ENCODE measurements around the gene VNN1.
"Not testable (repeated sequence)": the region's sequence is repeated elsewhere in the genome, so short reads cannot be mapped to it uniquely, and the experiment has no call there.

Gene VNN1

DNA sequence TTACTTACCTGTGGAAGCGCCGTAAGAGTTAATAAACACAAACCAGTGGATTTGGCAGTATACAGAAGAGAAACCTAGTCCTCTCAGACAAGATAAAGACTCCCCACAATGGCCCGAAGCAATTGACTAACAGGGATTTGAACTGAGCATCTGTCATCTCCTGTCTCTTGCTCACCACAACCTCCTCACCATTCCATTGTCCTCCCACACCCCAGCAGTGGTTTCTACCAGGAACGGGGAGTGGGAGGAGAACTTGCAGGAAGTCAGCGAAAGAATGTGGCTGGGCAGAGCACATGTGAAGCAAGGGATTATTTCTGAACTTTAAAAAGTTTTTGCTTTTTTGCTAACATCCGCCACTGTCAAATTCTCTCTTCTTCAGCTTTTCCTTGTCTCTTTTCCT is 30.3 kb downstream of the VNN1 start:
- Histone ChIP-seq H3K9me3 (ENCODE audit: low read length) (no peaks in the 10 kb centered on the region), H3K4me3 (ENCODE audit: low read length) (no peak overlapping the region), H3K36me3 (ENCODE audit: insufficient read depth, low read length) (no peaks in the 10 kb centered on the region), H3K4me1 (ENCODE audit: insufficient read depth, low read length) (no peaks in the 10 kb centered on the region), H2AFZ (ENCODE audit: low read depth, low read length) (no peak overlapping the region), H3K27me3 (ENCODE audit: insufficient read depth, low read length) (no peaks in the 10 kb centered on the region)

DNA sequence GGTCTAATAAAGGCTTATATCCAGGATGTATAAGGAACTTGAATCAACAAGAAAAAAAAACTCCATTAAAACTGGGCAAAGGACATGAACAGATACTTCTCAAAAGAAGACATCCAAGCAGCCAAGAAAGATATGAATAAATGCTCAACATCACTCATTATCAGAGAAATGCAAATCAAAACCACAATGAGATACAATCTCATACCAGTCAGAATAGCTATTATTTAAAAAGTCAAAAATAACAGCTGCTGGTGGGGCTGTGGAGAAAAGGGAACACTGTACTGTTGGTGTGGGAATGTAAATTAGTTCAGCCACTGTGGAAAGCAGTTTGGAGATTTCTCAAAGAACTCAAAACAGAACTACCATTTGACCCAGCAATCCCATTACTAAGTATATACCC is 34.8 kb downstream of the VNN1 start:
- not testable (repeated sequence) for H3K4me3 ChIP-seq (ENCODE audit: low read length); H3K4me1 ChIP-seq (ENCODE audit: insufficient read depth, low read length); H3K27me3 ChIP-seq (ENCODE audit: insufficient read depth, low read length); H3K9me3 ChIP-seq (ENCODE audit: low read length); H3K36me3 ChIP-seq (ENCODE audit: insufficient read depth, low read length); H2AFZ ChIP-seq (ENCODE audit: low read depth, low read length)

DNA sequence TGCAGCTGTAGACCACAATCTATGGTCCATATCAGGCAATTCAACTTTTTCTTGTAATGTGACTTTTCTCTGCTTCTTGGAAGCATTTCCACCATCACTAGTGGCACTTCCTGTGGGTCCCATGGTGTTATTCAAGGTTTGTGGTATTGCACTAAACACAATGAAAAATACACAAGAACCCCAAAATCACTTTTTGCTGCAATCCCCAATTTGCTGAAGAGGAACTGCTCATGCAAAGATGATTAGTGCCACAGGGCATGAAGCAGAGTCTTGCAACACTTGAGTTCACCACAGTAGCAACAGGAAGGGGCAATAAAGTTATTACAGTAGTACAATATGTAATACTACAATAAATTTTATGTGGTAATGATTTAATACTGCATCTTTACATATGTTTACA is 38.1 kb downstream of the VNN1 start:
- no peak overlapping the region for H3K4me3 ChIP-seq (ENCODE audit: low read length)
- no peak overlapping the region for H2AFZ ChIP-seq (ENCODE audit: low read depth, low read length)
- no peaks in the 10 kb centered on the region for H3K36me3 ChIP-seq (ENCODE audit: insufficient read depth, low read length)
- no peaks in the 10 kb centered on the region for H3K4me1 ChIP-seq (ENCODE audit: insufficient read depth, low read length)
- no peaks in the 10 kb centered on the region for H3K9me3 ChIP-seq (ENCODE audit: low read length)
- H3K27me3 ChIP-seq (ENCODE audit: insufficient read depth, low read length): no peaks in the 10 kb centered on the region

DNA sequence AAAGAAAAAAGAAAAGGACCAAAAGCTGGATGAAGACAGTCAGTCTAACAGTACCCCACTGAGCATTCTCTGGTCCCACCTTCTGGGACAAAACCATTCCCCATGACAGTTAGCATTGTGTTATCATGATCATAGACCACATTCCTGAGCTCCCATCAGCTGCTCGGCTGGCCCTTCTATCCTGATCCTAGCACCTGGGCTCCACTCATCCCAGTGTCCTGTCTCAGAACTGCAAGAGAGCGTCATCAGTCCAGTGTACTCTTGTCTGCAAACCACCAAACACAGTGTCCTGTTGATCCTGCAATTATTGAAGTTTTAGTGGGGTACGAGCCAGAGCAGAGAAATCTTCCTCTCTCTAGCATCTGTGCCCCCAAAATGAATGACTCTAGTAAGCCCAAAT is 38.9 kb downstream of the VNN1 start:
- no peaks in the 10 kb centered on the region for H3K4me1 ChIP-seq (ENCODE audit: insufficient read depth, low read length)
- no peaks in the 10 kb centered on the region for H3K36me3 ChIP-seq (ENCODE audit: insufficient read depth, low read length)
- H3K9me3 ChIP-seq (ENCODE audit: low read length): no peaks in the 10 kb centered on the region
- H3K4me3 ChIP-seq (ENCODE audit: low read length): no peak overlapping the region
- H3K27me3 ChIP-seq (ENCODE audit: insufficient read depth, low read length): no peaks in the 10 kb centered on the region
- no peak overlapping the region for H2AFZ ChIP-seq (ENCODE audit: low read depth, low read length)

DNA sequence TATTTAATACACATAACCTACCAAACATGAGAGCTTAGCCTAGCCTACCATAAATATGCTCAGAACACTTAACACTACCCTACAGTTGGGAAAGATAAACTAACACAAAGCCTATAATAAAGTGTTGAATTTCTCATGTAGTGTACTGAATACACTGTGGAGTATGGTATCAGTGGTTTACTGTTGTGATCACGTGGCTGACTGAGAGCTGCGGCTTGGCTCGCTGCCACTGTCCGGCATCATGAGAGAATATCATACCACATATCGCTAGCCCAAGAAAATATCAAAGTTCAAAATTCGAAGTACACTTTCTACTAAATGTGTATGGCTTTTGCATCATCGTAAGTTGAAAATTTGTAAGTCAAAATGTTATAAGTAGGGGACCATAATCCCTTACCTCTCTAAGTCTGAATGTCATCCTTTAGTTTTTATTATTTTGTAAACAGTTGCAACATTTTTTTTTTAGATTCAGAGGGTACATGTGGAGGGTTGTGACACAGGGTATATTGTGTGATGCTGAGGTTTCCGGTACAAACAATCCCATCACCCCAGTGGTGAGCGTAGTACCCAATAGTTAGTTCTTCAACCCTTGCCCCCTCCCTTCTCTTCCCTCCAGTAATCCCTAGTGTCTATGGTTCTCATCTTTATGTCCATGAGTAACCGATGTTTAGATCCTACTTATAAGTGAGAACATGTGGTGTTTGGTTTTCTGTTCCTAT is 40.3 kb downstream of the VNN1 start:
- Histone ChIP-seq H3K36me3 (ENCODE audit: insufficient read depth, low read length) (no peaks in the 10 kb centered on the region), H3K9me3 (ENCODE audit: low read length) (no peaks in the 10 kb centered on the region), H3K4me1 (ENCODE audit: insufficient read depth, low read length) (no peaks in the 10 kb centered on the region), H3K4me3 (ENCODE audit: low read length) (no peak overlapping the region), H2AFZ (ENCODE audit: low read depth, low read length) (no peak overlapping the region), H3K27me3 (ENCODE audit: insufficient read depth, low read length) (no peaks in the 10 kb centered on the region)

DNA sequence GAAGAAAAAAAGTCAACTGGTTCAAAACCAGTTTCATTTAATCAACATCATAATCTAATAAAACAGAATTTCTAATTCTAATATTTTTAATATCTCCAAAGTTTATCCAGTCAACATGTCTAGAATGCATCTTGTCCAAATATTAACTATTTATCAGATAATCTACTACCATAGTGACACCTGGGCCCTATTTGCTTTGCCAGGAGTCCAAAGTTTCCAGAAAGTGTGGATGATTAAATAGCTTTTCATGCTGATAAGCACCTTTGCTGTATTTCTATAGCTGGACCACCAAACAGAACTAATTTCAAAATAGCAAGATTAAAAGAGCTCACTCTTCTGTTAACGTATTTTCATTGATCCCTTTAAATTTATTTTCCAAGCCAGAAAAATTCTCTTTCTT is 42.6 kb downstream of the VNN1 start:
- Histone ChIP-seq H3K4me3 (ENCODE audit: low read length) (no peak overlapping the region), H3K36me3 (ENCODE audit: insufficient read depth, low read length) (no peaks in the 10 kb centered on the region), H3K4me1 (ENCODE audit: insufficient read depth, low read length) (no peaks in the 10 kb centered on the region), H2AFZ (ENCODE audit: low read depth, low read length) (no peak overlapping the region), H3K27me3 (ENCODE audit: insufficient read depth, low read length) (no peaks in the 10 kb centered on the region), H3K9me3 (ENCODE audit: low read length) (no peaks in the 10 kb centered on the region)

DNA sequence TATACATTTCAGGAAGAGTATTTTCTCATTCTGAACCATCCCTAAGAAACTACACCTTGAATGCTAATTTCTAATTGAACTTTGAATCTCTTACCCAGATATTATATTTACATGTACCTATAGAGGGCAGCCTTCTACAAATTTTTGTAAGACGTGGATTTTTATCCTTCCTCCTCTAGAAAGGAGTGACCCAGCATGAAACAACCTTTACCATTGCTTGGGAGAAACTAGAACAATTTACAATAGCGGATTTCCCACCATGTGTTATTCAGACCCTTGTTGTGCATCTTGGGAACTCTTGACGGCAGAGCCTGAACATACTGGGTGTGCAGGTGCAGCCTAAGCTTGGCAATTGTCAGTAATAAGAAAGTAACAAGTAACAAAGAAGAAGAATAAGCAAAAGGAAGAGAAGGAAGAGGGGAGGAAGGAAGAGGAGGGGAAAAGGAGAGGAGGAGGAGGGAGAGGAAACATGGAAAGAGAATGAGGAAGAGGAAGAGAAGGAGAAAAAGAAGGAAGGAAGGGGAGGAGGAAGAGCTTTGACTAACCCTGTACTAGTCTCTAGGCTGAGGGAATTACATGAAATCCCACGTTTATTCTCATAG is 44.1 kb downstream of the VNN1 start:
- peak overlapping the region; percentile 55 for H2AFZ ChIP-seq (ENCODE audit: low read depth, low read length)
- no peaks in the 10 kb centered on the region for H3K4me1 ChIP-seq (ENCODE audit: insufficient read depth, low read length)
- H3K36me3 ChIP-seq (ENCODE audit: insufficient read depth, low read length): no peaks in the 10 kb centered on the region
- H3K27me3 ChIP-seq (ENCODE audit: insufficient read depth, low read length): no peaks in the 10 kb centered on the region
- no peaks in the 10 kb centered on the region for H3K9me3 ChIP-seq (ENCODE audit: low read length)
- no peak overlapping the region for H3K4me3 ChIP-seq (ENCODE audit: low read length)

DNA sequence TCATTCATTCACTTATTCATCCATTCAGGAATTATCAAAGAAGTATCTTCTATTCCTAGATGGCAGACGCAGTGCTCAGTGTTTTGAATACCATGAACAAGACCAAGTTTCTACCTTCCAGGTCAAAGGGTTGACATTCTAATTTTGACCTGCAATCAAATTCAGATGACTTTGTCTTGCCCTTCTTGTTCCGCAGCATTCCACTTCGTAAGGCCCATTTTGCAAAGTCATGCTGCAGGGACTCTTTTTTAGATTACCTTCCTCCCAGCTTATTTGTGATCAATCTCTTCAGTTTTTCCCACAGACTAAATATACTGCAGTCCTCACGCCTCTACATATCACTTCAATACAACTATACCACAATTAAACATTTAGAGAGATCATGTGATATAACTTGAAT is 47.7 kb downstream of the VNN1 start:
- H3K4me1 ChIP-seq (ENCODE audit: insufficient read depth, low read length): no peaks in the 10 kb centered on the region
- H3K36me3 ChIP-seq (ENCODE audit: insufficient read depth, low read length): no peaks in the 10 kb centered on the region
- H3K27me3 ChIP-seq (ENCODE audit: insufficient read depth, low read length): no peaks in the 10 kb centered on the region
- H2AFZ ChIP-seq (ENCODE audit: low read depth, low read length): no peak overlapping the region
- no peaks in the 10 kb centered on the region for H3K9me3 ChIP-seq (ENCODE audit: low read length)
- no peak overlapping the region for H3K4me3 ChIP-seq (ENCODE audit: low read length)

DNA sequence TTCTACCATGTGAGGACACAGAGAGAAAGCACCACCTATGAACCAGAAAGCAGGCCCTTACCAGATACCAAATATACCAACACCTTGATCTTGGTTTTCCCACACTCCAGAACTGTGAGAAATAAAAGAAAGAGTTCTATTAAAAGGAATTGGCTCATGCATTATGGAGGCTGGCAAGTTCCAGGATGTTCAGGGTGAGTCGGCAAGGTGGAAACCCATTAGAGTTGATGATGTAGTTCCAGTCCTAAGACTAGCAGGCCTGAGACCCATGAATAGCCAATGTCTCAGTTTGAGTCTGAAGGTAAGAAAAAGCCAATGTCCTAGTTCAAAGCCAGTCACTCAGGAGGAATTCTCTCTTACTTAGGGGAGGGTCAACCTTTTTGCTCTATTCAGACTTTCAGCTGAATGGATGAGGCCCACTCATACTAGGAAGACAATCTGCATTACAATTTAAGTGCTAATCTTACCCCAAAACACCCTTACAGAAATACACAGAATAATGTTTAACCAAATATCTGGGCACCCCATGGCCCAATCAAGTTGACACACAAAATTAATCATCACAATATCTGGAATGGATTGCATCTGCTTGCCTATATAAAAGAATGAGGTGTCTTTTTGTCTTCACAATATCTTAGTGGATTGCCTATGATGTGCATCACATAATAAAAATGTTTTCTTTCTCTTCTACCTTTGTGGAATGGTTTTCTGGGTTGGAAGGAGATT is 49.4 kb downstream of the VNN1 start:
- no peak overlapping the region for H3K4me3 ChIP-seq (ENCODE audit: low read length)
- no peaks in the 10 kb centered on the region for H3K36me3 ChIP-seq (ENCODE audit: insufficient read depth, low read length)
- no peak overlapping the region for H2AFZ ChIP-seq (ENCODE audit: low read depth, low read length)
- H3K9me3 ChIP-seq (ENCODE audit: low read length): no peaks in the 10 kb centered on the region
- H3K4me1 ChIP-seq (ENCODE audit: insufficient read depth, low read length): no peaks in the 10 kb centered on the region
- no peaks in the 10 kb centered on the region for H3K27me3 ChIP-seq (ENCODE audit: insufficient read depth, low read length)

DNA sequence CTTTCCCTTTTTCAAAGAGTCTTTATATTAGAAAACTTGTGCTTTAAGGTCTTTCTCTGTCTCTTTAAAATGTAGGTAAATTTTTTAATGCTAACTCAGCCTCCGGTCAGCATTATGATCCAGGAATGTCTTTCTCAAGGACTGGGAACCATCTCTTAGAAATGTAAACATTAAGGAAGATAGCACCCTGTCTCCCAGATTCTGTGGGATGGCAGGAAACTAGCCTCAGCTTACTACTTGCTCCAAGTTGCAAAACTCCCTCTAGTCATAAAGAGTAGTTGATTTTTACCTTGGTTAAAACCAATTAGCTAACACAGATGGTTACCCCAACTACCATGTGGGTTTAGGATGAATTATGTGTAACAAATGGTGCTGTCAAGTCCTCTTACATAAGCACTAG is 50.2 kb downstream of the VNN1 start:
- no peak overlapping the region for H3K4me3 ChIP-seq (ENCODE audit: low read length)
- H3K9me3 ChIP-seq (ENCODE audit: low read length): no peaks in the 10 kb centered on the region
- H3K36me3 ChIP-seq (ENCODE audit: insufficient read depth, low read length): no peaks in the 10 kb centered on the region
- no peaks in the 10 kb centered on the region for H3K27me3 ChIP-seq (ENCODE audit: insufficient read depth, low read length)
- no peak overlapping the region for H2AFZ ChIP-seq (ENCODE audit: low read depth, low read length)
- H3K4me1 ChIP-seq (ENCODE audit: insufficient read depth, low read length): no peaks in the 10 kb centered on the region

DNA sequence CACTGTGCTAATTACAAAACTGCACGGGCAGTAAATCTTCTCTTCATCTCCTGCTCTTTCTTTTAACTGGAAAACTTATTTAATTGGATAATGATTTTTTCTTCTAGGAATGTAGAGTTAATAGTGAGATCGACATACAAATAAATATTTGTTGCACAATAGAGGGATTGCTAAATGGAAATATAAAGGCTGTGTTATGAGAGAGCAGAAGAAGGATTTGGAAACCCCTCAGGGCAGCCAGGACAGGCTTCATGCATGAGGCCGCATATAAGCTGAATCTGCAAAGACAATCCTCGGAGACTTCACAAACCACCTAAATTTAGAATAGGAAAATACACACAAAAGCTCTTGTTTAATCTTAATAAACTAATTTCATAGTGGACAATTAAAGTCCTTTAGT is 51.9 kb downstream of the VNN1 start:
- Histone ChIP-seq H2AFZ (ENCODE audit: low read depth, low read length) (no peak overlapping the region), H3K9me3 (ENCODE audit: low read length) (no peaks in the 10 kb centered on the region), H3K27me3 (ENCODE audit: insufficient read depth, low read length) (no peaks in the 10 kb centered on the region), H3K36me3 (ENCODE audit: insufficient read depth, low read length) (no peaks in the 10 kb centered on the region), H3K4me1 (ENCODE audit: insufficient read depth, low read length) (no peaks in the 10 kb centered on the region), H3K4me3 (ENCODE audit: low read length) (no peak overlapping the region)

DNA sequence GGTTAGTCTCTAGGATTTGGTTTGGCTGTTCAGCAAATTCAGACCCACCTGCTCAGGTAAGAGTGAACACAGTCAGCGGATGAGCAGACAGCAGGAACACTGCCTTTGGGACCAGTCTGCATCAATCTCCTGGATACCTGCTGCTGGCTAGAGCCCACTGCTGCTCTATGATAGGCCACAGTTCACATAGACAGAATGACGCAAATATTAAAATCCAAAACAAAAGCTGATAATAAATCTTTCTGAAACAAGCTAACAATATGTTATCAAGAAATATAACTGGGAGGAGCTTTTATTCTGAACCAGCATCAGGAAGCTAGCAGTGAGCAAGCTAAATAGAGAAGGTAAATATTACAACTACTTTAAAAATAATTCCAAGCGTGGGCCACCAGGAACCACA is 54.8 kb downstream of the VNN1 start, which contains the start of gene TAAR1:
Gene TAAR1 (minus strand): TSS at position 101 of the 400 bp plus-strand sequence. CDS start 13,179 bp downstream, outside the sequence.
- Histone ChIP-seq H3K9me3 (ENCODE audit: low read length) (no peaks in the 10 kb centered on the region), H3K4me1 (ENCODE audit: insufficient read depth, low read length) (no peaks in the 10 kb centered on the region), H3K27me3 (ENCODE audit: insufficient read depth, low read length) (no peaks in the 10 kb centered on the region), H3K4me3 (ENCODE audit: low read length) (no peak within 1 kb of the TSS), H2AFZ (ENCODE audit: low read depth, low read length) (no peak within 1 kb of the TSS), H3K36me3 (ENCODE audit: insufficient read depth, low read length) (no peaks in the 10 kb centered on the region)

DNA sequence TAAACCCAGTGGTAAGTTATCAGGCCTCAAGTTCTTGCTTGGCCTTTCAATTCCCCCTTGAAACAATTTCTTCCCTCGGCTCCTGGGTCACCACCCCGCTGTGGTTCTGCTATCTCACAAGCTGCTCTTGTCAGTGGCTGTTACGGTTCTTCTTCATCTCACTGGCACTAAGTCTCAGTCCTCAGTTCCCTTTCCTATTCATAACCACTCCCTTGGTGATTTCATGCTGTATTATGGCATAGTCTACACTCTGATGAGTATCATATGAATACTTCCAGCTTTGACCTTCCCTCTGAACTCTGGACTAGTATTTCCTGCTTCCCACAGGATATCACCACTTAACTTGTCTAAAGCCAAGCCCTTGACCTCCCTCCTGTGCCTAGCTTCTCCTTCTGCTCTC is 62.8 kb downstream of the VNN1 start:
- H3K4me1 ChIP-seq (ENCODE audit: insufficient read depth, low read length): peaks cover 3% of the 10 kb centered on the region
- no peaks in the 10 kb centered on the region for H3K9me3 ChIP-seq (ENCODE audit: low read length)
- no peaks in the 10 kb centered on the region for H3K36me3 ChIP-seq (ENCODE audit: insufficient read depth, low read length)
- H3K27me3 ChIP-seq (ENCODE audit: insufficient read depth, low read length): no peaks in the 10 kb centered on the region
- H3K4me3 ChIP-seq (ENCODE audit: low read length): no peak overlapping the region
- H2AFZ ChIP-seq (ENCODE audit: low read depth, low read length): no peak overlapping the region

Measured in neuron (in vitro differentiated cells).